ENCODE data around the gene GAP43.

The GAP43 gene

DNA sequence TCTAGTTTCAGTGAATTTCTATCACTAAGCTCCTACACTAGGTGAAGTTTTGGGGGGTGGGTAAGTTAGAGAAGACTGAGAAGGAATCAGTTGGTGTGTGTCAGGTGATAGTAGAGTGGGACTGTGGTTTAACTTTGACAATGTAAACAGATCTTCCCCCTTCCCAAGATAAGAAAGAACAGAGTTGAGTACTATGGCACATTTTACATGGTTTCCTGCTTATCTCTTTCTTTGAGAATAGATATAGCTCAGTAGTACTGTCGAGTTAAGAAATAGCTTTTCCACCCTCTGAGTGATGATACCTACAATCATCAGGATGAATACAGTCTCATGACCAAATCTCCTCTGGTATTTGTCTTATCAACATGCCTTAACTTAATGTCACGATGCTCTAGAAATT, 42.8 kb downstream of the GAP43 start:
- Histone ChIP-seq H3K4me1 (peaks cover 0 to 24% (median 0%) of the 10 kb centered on the region in 4 donors), H3K4me3 (no peak overlapping the region), H3K9me3 (no peaks in the 10 kb centered on the region), H3K27ac (peak overlapping the region; percentile 58 to 61), H3K27me3 (no peaks in the 10 kb centered on the region), H3K36me3 (no peaks in the 10 kb centered on the region)
- no peak for TF ChIP-seq CTCF (IDR thresholded peaks at IDR 0.05)
- DNase-seq: no peak
- intact Hi-C loops (cut with DNase I; ENCODE audit: low total_unique reads): no loop called here

DNA sequence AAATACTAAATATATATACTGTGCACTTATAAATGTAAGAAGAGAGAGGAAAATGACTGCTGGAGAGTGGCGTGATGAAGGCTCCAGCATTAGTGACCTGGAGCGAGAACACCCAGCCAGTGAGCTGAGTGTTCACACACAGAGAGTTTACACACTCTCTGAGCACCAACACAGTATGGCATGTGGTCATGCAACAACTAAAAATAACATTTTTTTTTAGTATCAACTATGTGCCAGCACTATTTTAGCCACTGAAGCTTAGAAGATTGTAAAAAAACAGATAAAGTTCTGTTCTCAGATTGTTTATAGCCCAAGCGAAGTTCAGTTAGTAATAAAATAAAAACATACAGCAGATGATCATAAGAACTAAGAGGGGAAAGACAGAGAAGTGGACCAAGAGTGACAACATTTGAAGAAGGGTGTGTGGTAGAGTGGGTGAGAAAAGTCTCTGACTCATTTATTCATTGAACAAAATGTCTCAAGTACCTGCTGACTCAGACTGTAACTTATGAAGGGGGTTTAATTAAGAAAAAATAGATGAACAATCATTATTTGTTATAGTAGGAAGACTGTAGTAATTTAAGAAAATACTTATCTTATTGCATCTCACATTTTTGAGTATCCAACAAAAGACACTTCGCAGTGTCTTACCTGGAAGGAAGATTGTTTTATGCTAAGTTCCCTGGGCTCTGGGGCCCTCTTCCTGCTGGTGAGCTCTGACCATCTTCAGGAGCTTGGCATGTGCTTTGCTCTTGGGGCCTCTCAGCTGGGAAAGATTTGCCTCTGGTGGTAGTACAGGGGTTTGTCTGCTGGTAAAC, 43.8 kb downstream of the GAP43 start:
- no peak for TF ChIP-seq CTCF (IDR thresholded peaks at IDR 0.05)
- Histone ChIP-seq H3K9me3 (no peaks in the 10 kb centered on the region), H3K4me3 (no peak overlapping the region), H3K27me3 (no peaks in the 10 kb centered on the region), H3K27ac (peak overlapping the region; percentile 58 to 61), H3K36me3 (no peaks in the 10 kb centered on the region), H3K4me1 (peaks cover 0 to 26% (median 0%) of the 10 kb centered on the region in 4 donors)
- DNase-seq: no peak
- intact Hi-C loops (cut with DNase I; ENCODE audit: low total_unique reads): no loop called here

DNA sequence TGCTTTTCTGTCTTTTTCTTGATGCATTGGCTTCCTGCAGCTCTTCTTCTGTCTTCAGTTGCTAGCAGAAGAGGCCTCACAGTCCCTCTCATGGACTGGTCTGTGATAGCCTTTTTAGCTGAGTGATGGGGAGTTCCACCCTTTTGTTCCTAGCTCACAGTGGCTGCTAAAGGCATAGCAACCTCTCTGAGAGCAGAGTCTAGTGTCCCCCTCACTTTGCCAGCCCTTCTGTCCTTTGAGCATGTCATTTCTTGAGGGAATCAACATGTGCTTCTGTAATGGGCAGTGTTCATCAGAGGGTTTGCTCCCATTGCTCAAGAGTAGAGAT, 44.4 kb downstream of the GAP43 start:
- peaks cover 0 to 29% (median 0%) of the 10 kb centered on the region in 4 donors for H3K4me1 ChIP-seq
- DNase-seq: no peak
- TF ChIP-seq CTCF (IDR thresholded peaks at IDR 0.05): no peak
- H3K4me3 ChIP-seq: no peak overlapping the region
- no peaks in the 10 kb centered on the region for H3K27me3 ChIP-seq
- H3K27ac ChIP-seq: peak overlapping the region; percentile 58 to 61
- no peaks in the 10 kb centered on the region for H3K36me3 ChIP-seq
- no peaks in the 10 kb centered on the region for H3K9me3 ChIP-seq
- intact Hi-C loops (cut with DNase I; ENCODE audit: low total_unique reads): no loop called here

GRCh38 chr3:115670911-115671310, 47.6 kb downstream of the GAP43 start:
- Histone ChIP-seq H3K4me3 (no peak overlapping the region), H3K27me3 (no peaks in the 10 kb centered on the region), H3K27ac (no peak overlapping the region), H3K4me1 (peaks cover 0 to 31% (median 0%) of the 10 kb centered on the region in 4 donors), H3K9me3 (no peaks in the 10 kb centered on the region), H3K36me3 (no peaks in the 10 kb centered on the region)
- no peak for TF ChIP-seq CTCF (IDR thresholded peaks at IDR 0.05)
- intact Hi-C loops (cut with DNase I; ENCODE audit: low total_unique reads): no loop called here
- no peak for DNase-seq

GRCh38 chr3:115671761-115672455, 48.6 kb downstream of the GAP43 start:
- no peak for DNase-seq
- intact Hi-C loops (cut with DNase I; ENCODE audit: low total_unique reads): no loop called here
- Histone ChIP-seq H3K4me3 (peak overlapping the region in 1 of 2 donors; percentile 1), H3K4me1 (peaks cover 0 to 23% (median 0%) of the 10 kb centered on the region in 4 donors), H3K27ac (peak overlapping the region; percentile 3 to 19), H3K9me3 (no peaks in the 10 kb centered on the region), H3K27me3 (no peaks in the 10 kb centered on the region), H3K36me3 (no peaks in the 10 kb centered on the region)
- no peak for TF ChIP-seq CTCF (IDR thresholded peaks at IDR 0.05)

All from tibial artery (tissue), 4 donors.